Sigmoid colon (tissue), 7 donors: ENCODE measurements around the gene NPAS4. TPM values are rescaled to one million over a fixed set of nuclear protein-coding genes. Genes with fewer than 3 reads are reported as not detected.
"Not testable (repeated sequence)": the region's sequence is repeated elsewhere in the genome, so short reads cannot be mapped to it uniquely, and the experiment has no call there.

Source experiments
- DNase-seq: peaks from one replicate; pipeline ENCODE4 v3.0.0-alpha.2; 2019
- H3K27ac ChIP-seq, 4 donors: fragments of 200-600 bp; sonication (generic); one replicate each; pipeline ENCODE4 v1.5.1; 2016 to 2019; ENCODE audit warnings: mild to moderate bottlenecking in 1 of 4
- H3K27me3 ChIP-seq, 3 donors: fragments of 200-600 bp; sonication (generic); one replicate each; pipeline ENCODE4 v1.5.1; 2019; ENCODE audit warnings: mild to moderate bottlenecking in 1 of 3
- H3K36me3 ChIP-seq, 4 donors: fragments of 200-600 bp; sonication (generic); one replicate each; pipeline ENCODE4 v1.5.1; 2016 to 2019
- H3K4me1 ChIP-seq, 4 donors: fragments of 200-600 bp; sonication (generic); one replicate each; pipeline ENCODE4 v1.5.1; 2017 to 2019
- H3K4me3 ChIP-seq, 4 donors: fragments of 200-600 bp; sonication (generic); one replicate each; pipeline ENCODE4 v1.5.1; 2017 to 2019; ENCODE audit warnings: mild to moderate bottlenecking in 2 of 4, moderate library complexity in 1 of 4
- H3K9me3 ChIP-seq, 4 donors: fragments of 200-600 bp in 3 of 4; sonication (generic) in 3 of 4; one replicate each; pipeline versions ENCODE4 v1.5.1 to v1.6.1; 2013 to 2019
- CTCF ChIP-seq, 4 experiments: fragments of 450-650 bp in 3 of 4; fragments of 200-600 bp in 1 of 4; IDR thresholded peaks; one replicate each; pipeline ENCODE4 v1.5.1; 2016 to 2019; ENCODE audit warnings: antibody characterized with exemption in 4 of 4, mild to moderate bottlenecking in 3 of 4, moderate library complexity in 2 of 4
- EP300 ChIP-seq, 4 donors: sonication (generic); formaldehyde crosslinking; IDR thresholded peaks; one replicate each; pipeline ENCODE4 v1.6.1; 2017; ENCODE audit warnings: antibody characterized with exemption in 4 of 4
- POLR2A ChIP-seq, 2 donors: fragments of 450-650 bp; IDR thresholded peaks; one replicate each; pipeline ENCODE4 v1.6.1; 2016; ENCODE audit warnings: antibody characterized with exemption in 2 of 2, mild to moderate bottlenecking in 2 of 2, moderate library complexity in 2 of 2
- POLR2AphosphoS5 ChIP-seq, 4 donors: sonication (generic); formaldehyde crosslinking; IDR thresholded peaks; one replicate each; pipeline ENCODE4 v1.6.1; 2017; ENCODE audit warnings: antibody characterized with exemption in 4 of 4
- WGBS, 2 donors: extraction: QIAGEN DNeasy Blood & Tissue Kit; methylation state at CpG; one replicate each; pipeline ENCODE4 v1.1.7; 2013; 5-methylcytosine and 5-hydroxymethylcytosine counted together
- intact Hi-C: fragments of 100-400 bp; cut with DNase I; formaldehyde crosslinking; loops from one replicate; pipeline ENCODE4 v1.15.1; 2023
- polyA plus RNA-seq, 3 donors: library from polyadenylated mRNA; stranded (reverse); fragments of 200-250 nt; gene quantifications; one replicate each; pipeline ENCODE4 v1.2.3, GENCODE V29; 2013
- total RNA-seq, 4 donors: library from RNA; depleted of rRNA; stranded (reverse); fragments of >200 nt; gene quantifications; one replicate each; pipeline ENCODE4 v1.1.0, GENCODE V29; 2016
- donor health status: healthy with polysubstance abuse.
- donor health status: Bipolar disorder and iron deficiency.
- donor health status: healthy.

Gene NPAS4
- total and polyA plus RNA-seq, 7 donors, result 0.19 to 2.5 (median 0.71) TPM; not detected in 2

GRCh38 chr11:66462911-66463310 lies 42.1 kb downstream of the NPAS4 start:
- no peaks in the 10 kb centered on the region for H3K36me3 ChIP-seq
- TF ChIP-seq CTCF (IDR thresholded peaks at IDR 0.05), result no peak
- TF ChIP-seq POLR2A (IDR thresholded peaks at IDR 0.05), result no peak
- TF ChIP-seq EP300 (IDR thresholded peaks at IDR 0.05), result no peak
- no peak for TF ChIP-seq POLR2AphosphoS5 (IDR thresholded peaks at IDR 0.05)
- no peak overlapping the region for H3K27ac ChIP-seq
- no peaks in the 10 kb centered on the region for H3K27me3 ChIP-seq
- H3K4me3 ChIP-seq, result no peak overlapping the region
- intact Hi-C loops, result no loop called here
- H3K9me3 ChIP-seq, result no peaks in the 10 kb centered on the region
- DNase-seq, result no peak
- H3K4me1 ChIP-seq, result peaks cover 0 to 20% (median 13%) of the 10 kb centered on the region in 4 donors
- WGBS, 2 donors, result 86 to 95% methylated on average over 3 of the region's 3 CpGs

GRCh38 chr11:66464116-66464515 lies 43.3 kb downstream of the NPAS4 start:
- not testable (repeated sequence) for H3K36me3 ChIP-seq, H3K27ac ChIP-seq, H3K9me3 ChIP-seq, DNase-seq, H3K4me3 ChIP-seq, H3K27me3 ChIP-seq
- intact Hi-C loops, result loop anchor here (2.0 kb wide), 1 partner anchor 25 kb away; the partner anchor contains the start of gene MRPL11
- peaks cover 0 to 25% (median 18%) of the 10 kb centered on the region in 4 donors for H3K4me1 ChIP-seq
- WGBS, 2 donors, result 61 to 83% methylated on average over 5 of the region's 5 CpGs

GRCh38 chr11:66464916-66465315 lies 44.1 kb downstream of the NPAS4 start:
- H3K9me3 ChIP-seq, result no peaks in the 10 kb centered on the region
- peaks cover 0 to 25% (median 18%) of the 10 kb centered on the region in 4 donors for H3K4me1 ChIP-seq
- no peak for TF ChIP-seq POLR2A (IDR thresholded peaks at IDR 0.05)
- WGBS, 2 donors, result 90 to 97% methylated on average over 1 of the region's 1 CpG
- no peak overlapping the region for H3K4me3 ChIP-seq
- DNase-seq, result no peak
- H3K36me3 ChIP-seq, result peaks cover 0 to 4% (median 0%) of the 10 kb centered on the region in 4 donors
- H3K27me3 ChIP-seq, result no peaks in the 10 kb centered on the region
- intact Hi-C loops, result loop anchor here (2.0 kb wide), 1 partner anchor 26 kb away; the partner anchor contains the start of gene MRPL11
- no peak overlapping the region for H3K27ac ChIP-seq

- Histone ChIP-seq H3K9me3 (no peaks in the 10 kb centered on the region), H3K27ac (peak overlapping the region; percentile 80 to 87 (median 84)), H3K36me3 (peaks cover 0 to 7% (median 0%) of the 10 kb centered on the region in 4 donors), H3K4me3 (peak overlapping the region; percentile 55 to 92 (median 80)), H3K4me1 (peaks cover 0 to 25% (median 18%) of the 10 kb centered on the region in 4 donors), H3K27me3 (no peaks in the 10 kb centered on the region)
- intact Hi-C loops, result loop anchor here (2.0 kb wide), 1 partner anchor 27 kb away; the partner anchor contains the start of gene MRPL11
- 41 to 58% methylated on average over 19 of the region's 19 CpGs for WGBS, 2 donors
- TF ChIP-seq POLR2A (IDR thresholded peaks at IDR 0.05) (no peak), POLR2AphosphoS5 (IDR thresholded peaks at IDR 0.05) (no peak), CTCF (IDR thresholded peaks at IDR 0.05) (no peak), EP300 (IDR thresholded peaks at IDR 0.05) (no peak)
- no peak for DNase-seq
Measured at GRCh38 chr11:66465373-66466224, 44.8 kb downstream of the NPAS4 start.

- Histone ChIP-seq H3K27me3 (no peaks in the 10 kb centered on the region), H3K4me3 (peak within 1 kb of the TSS; percentile 55 to 92 (median 80)), H3K36me3 (peaks cover 0 to 16% (median 0%) of the 10 kb centered on the region in 4 donors), H3K9me3 (no peaks in the 10 kb centered on the region), H3K4me1 (peaks cover 0 to 25% (median 18%) of the 10 kb centered on the region in 4 donors), H3K27ac (peak within 1 kb of the TSS; percentile 80 to 87 (median 84))
- 1% methylated on average over 63 of the region's 63 CpGs for WGBS, 2 donors
- intact Hi-C loops, result loop anchor here (1.0 kb wide), 1 partner anchor 13 kb away; no protein-coding TSS in a partner anchor
- TF ChIP-seq EP300 (IDR thresholded peaks at IDR 0.05) (no peak), POLR2A (IDR thresholded peaks at IDR 0.05) (peak in 1 of 2 donors; percentile 53), POLR2AphosphoS5 (IDR thresholded peaks at IDR 0.05) (peak; percentile 71 to 81 (median 78))
- DNase-seq, result peak; percentile 97
Measured at GRCh38 chr11:66466225-66467033, 45.6 kb downstream of the NPAS4 start, which contains the start of gene PELI3. Gene PELI3, plus strand, starts transcription at chr11:66466905. Its CDS starts 1,224 bp downstream, at chr11:66468129.
